HFF-Myc (cell line): Measurements from ENCODE around the gene ZFYVE27.
A peak's percentile ranks its signal among the peaks of the same experiment; 100 is the strongest.
"Not testable (repeated sequence)": the region's sequence is repeated elsewhere in the genome, so short reads cannot be mapped to it uniquely, and the experiment has no call there.

Source experiments
- DNase-seq: peaks from one replicate; pipeline ENCODE4 v3.0.0-alpha.2; 2011; ENCODE audit warnings: low read depth; ENCODE audit errors: extremely low read depth
- H3K4me3 ChIP-seq: replicated peaks from 2 replicates; pipeline ENCODE4 v1.5.1; 2011; ENCODE audit warnings: low read depth, mild to moderate bottlenecking, control low read depth, low read length
- CTCF ChIP-seq: IDR thresholded peaks from 2 replicates; pipeline ENCODE4 v1.5.1; 2012; ENCODE audit warnings: mild to moderate bottlenecking, low read depth, low read length, control low read depth; ENCODE audit errors: missing control alignments

Gene ZFYVE27

GRCh38 chr10:97736902-97737769 lies at the start of gene ZFYVE27:
TSS of gene ZFYVE27 (plus strand) at chr10:97737128. CDS start at chr10:97738478, 1,350 bp downstream.
- TF ChIP-seq CTCF = no peak
- peak; percentile 87 for DNase-seq
- H3K4me3 ChIP-seq = peak within 1 kb of the TSS; percentile 96

- no peak for TF ChIP-seq CTCF
- peak overlapping the region; percentile 86; the same call in 1 of the 2 replicates for H3K4me3 ChIP-seq
- no peak for DNase-seq
These were observed 48.8 kb upstream of the ZFYVE27 start for GRCh38 chr10:97687785-97688781.

DNA sequence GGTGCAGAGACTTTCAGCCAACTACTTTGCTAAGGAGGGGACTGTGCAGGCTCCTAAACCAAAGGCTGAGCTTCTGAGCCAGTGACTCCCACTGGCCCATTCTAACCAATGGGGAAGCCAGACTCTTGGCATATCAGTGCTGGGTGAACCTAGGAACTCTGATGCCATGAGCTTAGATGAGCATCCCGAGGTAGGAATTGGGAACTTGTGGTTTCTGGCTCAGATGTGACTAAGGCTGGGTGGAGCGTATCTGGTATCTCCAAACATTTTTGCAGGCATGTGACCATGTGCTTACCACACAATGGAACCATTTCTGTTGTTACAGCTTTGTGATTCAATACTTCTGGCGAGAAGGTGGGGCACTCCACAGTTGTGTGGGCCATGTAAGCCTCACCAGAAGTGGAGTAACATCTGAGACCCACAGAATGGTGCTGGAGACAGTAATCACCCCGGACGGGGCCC lies 47.3 kb upstream of the ZFYVE27 start:
- DNase-seq = peak; percentile 94

GRCh38 chr10:97690133-97690532 lies 46.8 kb upstream of the ZFYVE27 start:
- no peak overlapping the region for H3K4me3 ChIP-seq
- TF ChIP-seq CTCF = no peak

More for the DNA sequence above, 47.3 kb upstream of the ZFYVE27 start:
- H3K4me3 ChIP-seq = no peak overlapping the region
- TF ChIP-seq CTCF = no peak

DNA sequence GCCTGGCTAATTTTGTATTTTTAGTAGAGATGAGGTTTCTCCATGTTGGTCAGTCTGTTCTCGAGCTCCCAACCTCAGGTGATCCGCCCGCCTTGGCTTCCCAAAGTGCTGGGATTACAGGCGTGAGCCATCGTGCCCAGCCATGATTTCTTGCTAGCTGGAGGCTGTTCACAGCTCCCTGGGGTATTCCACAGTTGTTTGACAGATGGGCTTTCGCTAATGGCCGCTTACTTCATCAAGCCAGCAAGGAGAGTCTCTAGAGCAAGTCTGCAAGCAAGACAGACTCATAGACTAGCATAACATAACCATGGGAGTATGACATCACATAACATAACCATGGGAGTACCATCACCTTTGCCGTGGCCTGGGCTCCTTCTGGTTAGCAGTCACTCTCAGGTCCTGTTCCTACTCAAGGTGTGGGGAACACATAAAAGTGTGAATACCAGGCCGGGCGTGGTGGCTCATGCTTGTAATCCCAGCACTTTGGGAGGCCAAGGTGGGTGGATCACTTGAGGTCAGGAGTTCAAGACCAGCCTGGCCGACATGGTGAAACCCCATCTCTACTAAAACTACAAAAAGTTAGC lies 38.8 kb upstream of the ZFYVE27 start:
- not testable (repeated sequence) for H3K4me3 ChIP-seq, DNase-seq

More at GRCh38 chr10:97690133-97690532, 46.8 kb upstream of the ZFYVE27 start:
- no peak for DNase-seq

- no peak overlapping the region for H3K4me3 ChIP-seq
- peak; percentile 73 for DNase-seq
- peak; percentile 96 for TF ChIP-seq CTCF
These were observed 35.4 kb upstream of the ZFYVE27 start for GRCh38 chr10:97701438-97702069.
